CD1c-positive myeloid dendritic cell (primary cell): ENCODE measurements around the gene RABAC1.
"Not testable (repeated sequence)": the region's sequence is repeated elsewhere in the genome, so short reads cannot be mapped to it uniquely, and the experiment has no call there.

ENCODE experiments used
- DNase-seq: peaks from one replicate; pipeline ENCODE4 v3.0.0-alpha.2; 2016; ENCODE audit errors: extremely low spot score

Gene RABAC1

GRCh38 chr19:41945135-41945766, 13.9 kb downstream of the RABAC1 start:
- DNase-seq = peak; percentile 64

GRCh38 chr19:41944336-41944735, 14.8 kb downstream of the RABAC1 start:
- DNase-seq = no peak

- no peak for DNase-seq
Measured at GRCh38 chr19:41941410-41942202, 17.5 kb downstream of the RABAC1 start.

DNA sequence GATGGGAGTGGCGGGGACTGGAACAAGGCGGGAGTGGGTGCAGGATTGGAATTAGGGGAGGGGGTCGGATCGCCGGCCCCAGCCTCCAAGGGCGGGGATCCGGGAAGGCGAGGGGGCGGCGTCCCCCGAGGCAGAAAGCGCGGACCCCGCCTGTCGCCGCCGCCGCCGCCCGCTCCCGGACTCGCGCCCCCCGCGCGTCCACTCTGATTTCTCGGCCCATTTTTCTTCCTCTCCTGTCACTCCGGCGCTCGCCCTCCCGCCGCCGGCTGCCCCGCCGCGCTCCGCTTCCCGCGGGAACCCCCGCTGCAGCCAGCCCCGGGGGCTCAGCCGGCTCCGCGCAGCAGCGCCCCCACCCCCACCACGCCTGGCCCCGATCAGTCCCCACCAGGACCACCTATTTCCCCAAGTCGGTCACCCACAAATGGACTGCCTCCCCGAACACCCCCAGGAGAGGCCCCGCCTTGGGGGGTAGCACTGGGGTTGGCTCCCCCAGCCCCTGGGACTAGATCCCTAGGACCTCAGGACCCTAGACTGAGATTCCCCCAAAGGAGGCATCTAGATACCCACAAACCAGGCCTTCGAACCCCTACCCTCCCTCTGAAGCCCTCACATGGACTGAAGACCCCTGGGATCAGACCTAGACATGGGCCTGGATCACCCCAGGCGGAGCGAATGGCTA, 18.3 kb downstream of the RABAC1 start:
- DNase-seq = no peak

- DNase-seq = peak; percentile 23
Measured at GRCh38 chr19:41939861-41940730, 19.0 kb downstream of the RABAC1 start.

- DNase-seq = not testable (repeated sequence)
Measured at GRCh38 chr19:41939209-41939608, 19.9 kb downstream of the RABAC1 start.

- no peak for DNase-seq
Measured at GRCh38 chr19:41937525-41938468, 21.3 kb downstream of the RABAC1 start.

GRCh38 chr19:41936961-41937360, 22.2 kb downstream of the RABAC1 start:
- DNase-seq = no peak

- DNase-seq = no peak
Measured at GRCh38 chr19:41936416-41936850, 22.7 kb downstream of the RABAC1 start.

- no peak for DNase-seq
Measured at GRCh38 chr19:41935760-41936415, 23.2 kb downstream of the RABAC1 start.

DNA sequence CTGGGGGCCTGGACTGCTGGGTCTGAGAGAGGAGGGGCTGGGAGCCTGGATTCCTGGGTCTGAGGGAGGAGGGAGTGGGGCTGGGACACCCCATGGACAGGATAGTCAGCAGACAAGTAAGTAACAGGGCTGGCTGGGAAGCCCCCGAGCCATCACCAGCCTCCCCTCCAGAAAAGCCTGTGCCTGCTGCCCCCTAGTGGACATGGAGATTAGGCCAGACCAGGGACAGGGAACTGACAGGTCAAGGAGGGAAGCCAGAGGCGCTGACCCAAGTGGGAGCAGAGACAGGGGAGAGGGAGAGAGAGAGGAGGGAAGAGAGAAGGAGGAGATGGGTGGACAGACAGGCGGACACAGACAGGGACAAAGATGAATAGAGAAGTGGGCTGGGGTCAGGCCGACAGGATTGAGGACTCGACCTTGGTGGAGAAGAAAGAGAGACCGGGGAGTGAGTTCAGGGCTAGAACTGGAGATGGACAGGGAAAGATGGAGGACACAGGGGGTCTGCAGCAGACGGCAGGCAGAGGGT, 24.2 kb downstream of the RABAC1 start:
- DNase-seq = peak; percentile 75

- DNase-seq = no peak
Measured at GRCh38 chr19:41933693-41934426, 25.3 kb downstream of the RABAC1 start.

GRCh38 chr19:41932720-41933332, 26.3 kb downstream of the RABAC1 start:
- no peak for DNase-seq

- DNase-seq = no peak
Measured at GRCh38 chr19:41932259-41932719, 26.8 kb downstream of the RABAC1 start.

GRCh38 chr19:41930926-41931592, 28.1 kb downstream of the RABAC1 start:
- DNase-seq = no peak

DNA sequence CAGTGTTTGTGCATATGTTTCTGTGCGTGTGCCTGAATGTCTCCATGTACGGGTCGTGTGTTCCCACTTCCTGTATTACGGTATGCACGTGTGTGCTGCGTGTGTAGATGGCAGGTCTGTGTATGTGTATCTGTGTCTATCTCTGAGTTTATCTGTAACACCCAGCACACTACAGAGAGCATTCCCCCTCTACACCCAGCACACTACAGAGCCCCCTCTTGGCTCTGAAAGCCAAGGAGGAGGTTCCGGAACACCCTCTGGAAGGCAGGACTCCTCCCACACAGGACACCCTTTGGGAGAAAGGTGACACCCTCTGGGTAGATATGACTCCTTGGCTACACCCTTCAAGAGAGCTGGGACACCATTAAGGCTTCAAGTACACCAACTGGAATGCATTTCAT, 28.8 kb downstream of the RABAC1 start:
- no peak for DNase-seq

GRCh38 chr19:41929536-41930071, 29.5 kb downstream of the RABAC1 start:
- no peak for DNase-seq
